T follicular helper cell (primary cell): ENCODE data around the gene ZNF611.
"Not testable (repeated sequence)": the region's sequence is repeated elsewhere in the genome, so short reads cannot be mapped to it uniquely, and the experiment has no call there.

Experiments used
- DNase-seq: peaks from one replicate; pipeline ENCODE4 v3.0.0-alpha.2; 2020; ENCODE audit warnings: low read depth

Gene ZNF611

GRCh38 chr19:52679598-52679997 is 55.2 kb downstream of the ZNF611 start:
- no peak for DNase-seq

GRCh38 chr19:52675239-52675638 is 59.6 kb downstream of the ZNF611 start:
- not testable (repeated sequence) for DNase-seq

- no peak for DNase-seq
Observed at GRCh38 chr19:52673014-52673413, 61.8 kb downstream of the ZNF611 start.

GRCh38 chr19:52670046-52670445 is 64.8 kb downstream of the ZNF611 start:
- no peak for DNase-seq

- no peak for DNase-seq
Observed at GRCh38 chr19:52669586-52669985, 65.3 kb downstream of the ZNF611 start.

- DNase-seq, result no peak
Observed at GRCh38 chr19:52667972-52668371, 66.9 kb downstream of the ZNF611 start.

- no peak for DNase-seq
Observed at GRCh38 chr19:52666506-52666905, 68.3 kb downstream of the ZNF611 start.

GRCh38 chr19:52665529-52665928 is 69.3 kb downstream of the ZNF611 start:
- no peak for DNase-seq

- DNase-seq, result no peak
Observed at GRCh38 chr19:52665027-52665426, 69.8 kb downstream of the ZNF611 start.

GRCh38 chr19:52664461-52664860 is 70.4 kb downstream of the ZNF611 start:
- DNase-seq, result no peak

- no peak for DNase-seq
Observed at GRCh38 chr19:52662631-52663030, 72.2 kb downstream of the ZNF611 start.

GRCh38 chr19:52660981-52661380 is 73.9 kb downstream of the ZNF611 start:
- no peak for DNase-seq

GRCh38 chr19:52659013-52659412 is 75.8 kb downstream of the ZNF611 start:
- no peak for DNase-seq

- no peak for DNase-seq
Observed at GRCh38 chr19:52658595-52658994, 76.2 kb downstream of the ZNF611 start.

- DNase-seq, result no peak
Observed at GRCh38 chr19:52653161-52653560, 81.7 kb downstream of the ZNF611 start.
